Epithelial cell of prostate (primary cell): ENCODE data around the gene ASPSCR1.

Experiments
- DNase-seq: peaks from one replicate; pipeline ENCODE4 v3.0.0-alpha.2; 2011; ENCODE audit warnings: low read depth, low spot score
- H3K27ac ChIP-seq: fragments of 450-650 bp; 2 replicates; pipeline ENCODE4 v1.5.1; 2017; ENCODE audit warnings: mild to moderate bottlenecking

The ASPSCR1 gene

GRCh38 chr17:82060614-82061013 lies 83.2 kb downstream of the ASPSCR1 start:
- no peak for DNase-seq
- H3K27ac ChIP-seq: no peak overlapping the region

DNA sequence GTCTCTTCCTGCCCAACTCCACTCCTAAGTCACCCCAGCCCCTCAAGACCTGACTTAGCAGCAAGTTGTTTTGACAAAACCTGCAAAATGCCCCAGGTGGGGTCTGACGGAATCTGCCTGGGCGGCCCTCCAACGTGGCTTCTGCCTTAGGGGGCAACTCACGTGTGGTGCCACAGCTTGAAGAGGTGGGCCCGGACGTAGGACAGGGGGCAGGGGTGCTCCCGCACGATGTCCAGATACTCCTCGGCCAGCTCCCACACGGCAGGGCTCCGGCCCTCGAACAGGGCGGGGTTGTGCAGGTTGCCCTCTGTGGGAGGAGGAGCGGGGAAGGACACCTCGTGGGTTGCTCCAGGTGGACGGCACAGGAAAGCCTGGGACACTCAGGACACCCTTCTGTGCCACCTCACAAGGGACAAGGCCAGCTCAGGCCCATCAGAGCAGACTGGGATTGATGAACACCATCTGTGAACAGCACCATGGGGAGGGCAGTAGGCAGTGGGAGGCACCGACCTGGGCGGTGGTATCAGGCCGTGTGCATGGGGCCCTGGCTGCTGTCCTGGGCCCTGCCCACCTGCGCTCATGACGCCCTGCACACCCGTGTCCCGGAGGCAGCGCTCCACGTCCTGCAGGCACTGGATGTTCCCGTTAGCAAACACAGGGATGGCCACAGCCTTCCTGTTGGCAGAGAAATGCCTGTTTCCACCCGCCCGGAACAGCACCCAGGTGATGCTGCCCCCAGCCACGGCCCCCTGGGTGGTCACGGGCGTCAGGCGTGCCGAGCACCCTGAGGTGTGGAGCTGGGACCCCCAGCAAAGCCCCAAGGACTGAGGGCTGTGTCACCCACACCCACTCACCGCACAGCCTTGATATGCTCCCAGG lies 83.9 kb downstream of the ASPSCR1 start:
- DNase-seq: no peak
- no peak overlapping the region for H3K27ac ChIP-seq

DNA sequence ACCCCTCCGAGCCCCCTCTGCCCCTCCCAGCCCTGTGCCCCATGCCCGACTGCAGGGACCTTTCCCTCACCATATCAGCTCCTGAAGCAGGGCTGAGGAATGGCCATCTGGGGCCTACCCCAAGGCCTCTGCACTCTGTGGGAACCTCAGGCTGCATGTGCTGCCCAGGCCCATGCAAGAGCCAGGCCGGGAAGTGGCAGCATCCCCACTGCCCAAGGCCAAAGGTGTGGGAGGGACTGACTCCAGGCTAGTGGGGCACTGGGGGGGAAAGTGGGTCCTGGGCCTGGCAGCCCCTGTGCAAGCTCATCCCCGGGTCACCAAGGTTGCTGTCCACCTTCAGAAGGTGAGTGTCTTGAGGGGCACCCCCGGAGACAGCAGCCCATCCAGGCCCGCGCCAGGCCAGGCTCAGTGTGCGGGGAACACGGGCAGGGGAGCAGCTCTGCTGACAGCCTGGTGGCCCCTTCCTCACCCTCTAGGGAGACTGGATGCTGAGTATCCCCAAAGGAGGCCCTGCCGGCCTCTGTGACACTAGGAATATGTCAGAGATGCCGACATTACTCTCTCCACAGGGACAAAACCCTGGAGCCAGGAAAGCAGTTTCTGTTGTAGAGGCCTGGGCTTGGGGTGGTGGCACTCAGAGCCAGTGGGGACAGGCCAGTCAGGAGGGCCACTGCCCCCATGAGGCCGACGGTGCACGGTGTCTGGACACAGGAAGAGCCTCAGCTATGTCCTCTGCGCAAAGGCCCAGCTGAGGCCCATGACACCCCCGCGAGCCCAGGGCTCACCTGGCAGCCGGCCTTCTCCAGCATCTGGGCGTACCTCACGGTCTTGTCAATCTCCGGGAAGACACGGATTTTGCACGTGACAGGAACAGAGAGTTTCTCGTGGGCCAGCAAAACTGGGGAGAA lies 84.9 kb downstream of the ASPSCR1 start:
- H3K27ac ChIP-seq: no peak overlapping the region
- no peak for DNase-seq

- no peak for DNase-seq
- no peak overlapping the region for H3K27ac ChIP-seq
These were observed 85.5 kb downstream of the ASPSCR1 start for GRCh38 chr17:82062984-82063368.

DNA sequence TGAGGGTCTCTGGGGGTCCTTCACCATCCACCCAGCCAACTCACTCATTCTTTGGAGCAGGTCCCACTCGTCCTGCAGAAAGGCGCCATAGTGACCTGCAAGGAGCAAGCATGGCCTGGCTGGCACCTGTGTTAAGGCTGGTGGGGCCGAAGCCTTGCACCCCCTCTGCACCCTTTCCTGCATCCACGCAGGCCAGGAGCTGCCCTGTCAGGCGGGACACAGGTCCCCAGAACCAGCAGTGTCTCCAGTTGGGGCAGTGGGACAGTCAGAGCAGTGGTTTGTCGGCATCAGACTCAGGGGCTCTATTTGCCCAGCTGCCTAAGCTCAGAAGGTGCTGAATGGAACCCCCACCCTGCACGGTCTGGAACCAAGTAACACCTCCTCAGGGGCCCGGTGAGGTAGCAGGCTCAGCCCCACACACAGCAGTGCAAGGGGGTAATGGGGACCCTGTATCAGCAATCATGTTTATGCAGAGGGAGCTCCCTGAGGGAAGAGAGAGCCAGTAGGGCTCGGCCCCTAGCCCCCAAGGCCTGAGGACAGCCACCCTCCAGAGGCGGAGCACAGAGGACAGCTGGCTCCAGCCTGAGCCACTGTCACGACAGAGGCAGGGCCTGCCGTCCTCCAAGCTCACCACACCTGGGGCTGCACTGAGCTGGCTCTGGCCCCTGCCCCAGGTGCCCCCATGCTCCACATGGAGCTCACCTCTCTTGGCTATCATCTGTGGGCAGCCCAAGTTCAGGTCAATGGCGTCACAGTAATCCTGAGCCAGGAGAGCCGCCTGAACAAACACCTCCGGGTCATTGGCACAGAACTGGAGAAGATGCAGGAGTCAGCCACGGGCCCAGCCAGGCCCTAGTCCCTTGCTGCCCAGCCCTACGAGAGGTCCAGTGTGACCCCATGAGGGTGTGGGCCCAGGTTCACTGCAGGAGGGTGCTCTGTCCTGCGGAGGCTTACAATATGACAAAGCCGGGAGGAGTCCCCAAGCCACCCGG lies 86.3 kb downstream of the ASPSCR1 start:
- DNase-seq: no peak
- H3K27ac ChIP-seq: no peak overlapping the region

GRCh38 chr17:82064433-82065192 lies 87.2 kb downstream of the ASPSCR1 start:
- peak overlapping the region; percentile 36 for H3K27ac ChIP-seq
- no peak for DNase-seq

DNA sequence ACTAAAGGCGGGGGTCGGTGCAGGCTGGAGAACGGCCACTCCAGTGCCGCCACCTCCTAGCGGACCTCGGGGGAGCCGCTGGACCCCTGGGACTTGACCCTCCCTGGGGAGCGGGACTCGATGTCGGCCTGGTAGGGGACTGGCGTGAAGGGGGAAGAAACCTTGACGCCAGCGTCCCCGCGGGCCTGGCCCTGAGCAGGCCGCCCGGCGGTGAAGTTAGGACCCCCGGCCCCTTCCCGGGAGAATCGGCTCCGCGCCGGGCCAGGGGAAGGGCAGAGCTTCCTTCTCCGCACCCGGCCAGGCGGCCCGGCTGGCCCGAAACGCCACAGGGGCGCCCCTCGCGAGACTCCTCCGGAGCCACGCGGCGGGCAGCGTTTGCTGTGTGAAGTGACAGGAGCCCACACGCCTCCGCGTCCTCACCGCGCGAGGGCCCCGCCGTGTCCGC lies 87.8 kb downstream of the ASPSCR1 start:
- peak overlapping the region; percentile 36 for H3K27ac ChIP-seq
- DNase-seq: no peak

DNA sequence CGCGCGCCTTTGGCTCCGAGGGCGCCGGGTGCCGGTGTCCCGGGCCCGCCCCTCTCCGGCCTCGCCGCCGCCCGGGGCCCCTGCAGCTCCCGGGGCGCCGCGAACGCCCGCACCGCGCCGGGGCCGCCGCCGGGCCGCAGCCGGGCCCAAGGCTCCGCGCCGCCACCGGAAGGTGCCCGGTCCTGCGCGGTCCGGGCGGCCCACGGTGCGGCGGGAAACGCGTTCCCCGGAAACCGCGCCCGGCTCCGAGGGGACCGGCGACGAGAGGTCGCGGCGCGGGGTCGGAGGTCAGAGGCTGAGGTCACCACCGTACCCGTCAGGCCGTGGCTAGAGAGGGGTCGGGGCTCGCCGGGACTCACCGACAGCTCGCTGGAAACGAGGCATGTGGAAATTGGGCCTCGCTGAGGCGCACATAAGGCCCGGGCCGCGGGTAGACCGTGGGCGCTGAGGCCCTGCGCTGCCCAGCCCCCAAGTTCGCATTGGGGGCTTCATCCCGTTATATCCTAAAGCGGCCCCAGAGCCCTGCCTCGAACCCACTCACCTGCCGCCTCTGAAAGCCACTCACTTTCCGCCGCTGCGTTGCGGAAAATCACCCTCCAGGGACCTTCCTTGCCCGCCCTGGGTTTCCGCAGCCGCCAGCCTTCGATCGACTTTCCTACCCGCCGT lies 88.3 kb downstream of the ASPSCR1 start, which contains the start of gene DUS1L:
Gene DUS1L, minus strand, starts transcription at position 167 of the 666 bp plus-strand sequence. CDS start 745 bp downstream, outside the sequence.
- no peak for DNase-seq
- peak within 1 kb of the TSS; percentile 36 for H3K27ac ChIP-seq
